ENCODE data around the gene AMMECR1L.
"Not testable (repeated sequence)": the region's sequence is repeated elsewhere in the genome, so short reads cannot be mapped to it uniquely, and the experiment has no call there.

The AMMECR1L gene

DNA sequence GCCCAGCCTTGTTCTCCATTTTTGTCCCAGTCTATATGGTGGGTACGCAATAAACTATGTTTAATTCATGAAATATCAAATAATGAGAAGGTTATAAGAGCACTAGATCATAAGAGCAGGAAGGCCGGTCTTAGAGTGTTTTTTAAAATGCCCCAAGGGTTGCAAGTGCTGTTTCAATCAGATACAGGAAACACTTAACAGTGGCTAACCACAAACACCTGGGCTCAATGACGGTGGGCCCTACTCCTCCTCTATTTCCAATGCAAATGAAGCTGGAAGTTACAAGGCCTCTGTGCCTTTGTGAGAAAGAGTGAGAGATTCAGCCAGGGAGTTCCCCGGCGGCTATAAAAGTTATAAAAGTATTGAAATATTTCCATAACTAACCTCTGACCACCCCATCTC lies 55.9 kb downstream of the AMMECR1L start:
- DNase-seq: no peak

DNA sequence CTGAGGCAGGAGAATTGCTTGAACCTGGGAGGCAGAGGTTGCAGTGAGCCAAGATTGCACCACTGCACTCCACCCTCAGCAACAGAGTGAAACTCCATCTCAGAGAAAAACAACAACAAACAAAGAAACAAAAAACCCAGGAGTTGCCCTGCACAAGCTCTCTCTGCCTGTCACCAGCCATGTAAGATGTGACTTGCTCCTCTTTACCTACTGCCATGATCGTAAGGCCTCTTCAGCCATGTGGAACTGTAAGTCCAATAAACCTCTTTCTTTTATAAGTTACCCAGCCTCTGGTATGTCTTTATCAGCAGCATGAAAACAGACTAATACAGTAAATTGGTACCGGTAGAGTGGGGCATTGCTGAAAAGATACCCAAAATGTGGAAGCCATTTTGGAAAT lies 59.0 kb downstream of the AMMECR1L start:
- not testable (repeated sequence) for DNase-seq

DNA sequence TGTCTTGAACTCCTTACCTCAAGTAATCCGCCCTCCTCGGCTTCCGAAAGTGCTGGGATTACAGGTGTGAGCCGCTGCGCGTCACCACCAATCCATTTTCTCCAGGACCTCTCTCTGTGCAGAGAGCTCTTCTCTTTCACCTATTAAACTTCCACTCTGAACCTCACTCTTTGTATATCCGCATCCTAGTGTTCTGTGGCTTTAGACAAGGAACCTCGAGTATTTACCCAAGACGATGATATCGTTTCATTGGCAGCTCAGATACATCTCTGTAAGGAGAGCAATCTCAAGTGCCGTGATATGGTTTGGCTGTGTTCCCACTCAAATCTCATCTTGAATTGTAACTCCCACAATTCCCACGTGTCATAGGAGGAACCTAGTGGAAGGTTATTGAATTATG lies 59.7 kb downstream of the AMMECR1L start:
- DNase-seq: no peak

DNA sequence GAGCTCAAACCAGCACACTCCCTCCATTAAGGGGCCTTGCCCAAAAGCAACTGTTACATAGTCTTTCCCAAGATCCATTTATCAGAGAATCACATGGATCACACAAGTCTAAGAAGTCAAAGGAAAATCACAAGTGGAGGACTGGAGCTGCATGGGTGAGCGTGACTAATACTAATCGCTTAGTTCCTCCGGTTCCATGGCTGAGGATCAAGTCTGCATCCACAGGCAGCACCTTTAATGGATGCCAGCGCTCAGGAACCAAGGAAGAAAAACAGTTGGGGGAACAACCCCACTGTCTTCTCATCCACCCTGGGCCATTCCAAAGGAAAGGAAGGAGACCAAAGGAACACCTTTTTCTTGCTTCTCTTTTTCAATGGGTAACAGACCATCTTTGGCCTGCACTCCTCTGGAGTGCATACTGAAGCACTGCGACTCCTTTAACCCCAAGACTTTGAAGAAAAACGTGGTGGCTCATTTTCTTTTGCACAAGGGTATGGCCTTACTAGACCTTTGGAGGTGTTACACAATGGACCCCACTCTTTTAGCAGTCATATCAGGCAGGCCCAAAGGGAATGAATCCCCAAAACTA lies 65.6 kb downstream of the AMMECR1L start:
- DNase-seq: no peak

DNA sequence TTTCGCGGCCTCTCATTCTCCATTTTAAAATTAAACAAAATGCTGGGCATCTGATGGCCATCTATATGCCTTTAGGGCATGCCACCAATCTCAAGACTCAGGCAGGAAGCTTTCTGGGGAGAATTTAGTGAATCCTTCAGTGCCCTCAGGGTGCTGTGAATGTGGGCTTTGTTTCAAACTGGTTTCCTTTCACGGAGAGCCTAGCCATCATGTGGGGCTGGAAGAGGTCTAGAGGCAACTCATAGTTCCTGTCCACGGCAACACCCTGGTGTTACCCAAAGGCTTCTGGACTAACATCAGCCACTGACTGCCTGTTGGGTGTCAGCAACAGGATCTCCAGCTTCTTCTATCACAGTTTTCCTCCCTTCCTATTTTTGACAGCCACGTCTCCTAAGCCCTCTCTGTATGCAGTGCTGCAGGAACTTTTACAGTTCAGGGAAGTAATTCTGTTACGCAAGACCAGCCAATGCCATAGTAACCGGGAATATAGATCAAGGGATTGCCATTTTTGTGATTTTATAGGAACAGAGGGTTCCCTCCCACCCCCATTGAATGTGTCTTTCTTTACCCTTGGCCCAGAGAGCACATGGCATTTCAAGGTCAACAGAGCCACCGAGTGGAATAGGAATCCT lies 66.8 kb downstream of the AMMECR1L start:
- no peak for DNase-seq

DNA sequence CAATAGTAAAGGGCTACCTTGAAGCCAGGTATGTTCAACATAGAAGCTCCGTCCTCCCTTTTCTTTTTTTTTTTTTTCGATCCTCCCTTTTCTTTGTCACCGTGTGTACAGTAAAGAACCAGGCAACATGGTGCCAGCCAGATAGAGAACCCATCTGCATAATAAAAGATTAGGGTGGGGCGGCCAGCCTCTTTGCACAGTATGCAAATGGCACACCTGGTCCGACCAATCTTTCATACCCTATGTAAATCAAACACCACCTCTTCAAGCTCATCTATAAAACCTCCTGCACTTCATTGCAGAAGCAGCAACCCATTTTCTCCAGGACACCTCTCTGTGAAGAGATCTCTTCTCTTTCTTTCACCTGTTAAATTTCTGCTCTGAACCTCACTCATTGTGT lies 67.5 kb downstream of the AMMECR1L start:
- no peak for DNase-seq

DNA sequence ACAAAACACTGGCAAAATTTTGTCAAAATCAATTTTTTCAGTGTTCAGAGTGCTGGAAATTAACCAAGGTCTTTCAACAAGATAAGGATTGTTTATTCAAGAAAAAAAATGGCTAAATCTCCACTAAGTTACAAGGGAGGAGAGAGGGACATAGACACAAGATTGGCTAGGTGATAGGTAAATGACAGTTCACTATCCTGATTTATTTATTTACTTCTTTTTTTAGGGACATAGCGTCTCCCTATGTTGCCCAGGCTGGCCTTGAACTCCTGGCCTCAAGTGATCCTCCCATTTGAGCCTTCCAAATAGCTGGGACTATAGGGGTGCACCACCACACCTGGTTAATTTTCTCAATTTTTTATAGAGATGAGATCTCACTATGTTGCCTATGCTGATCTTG lies 71.1 kb downstream of the AMMECR1L start:
- DNase-seq: no peak

DNA sequence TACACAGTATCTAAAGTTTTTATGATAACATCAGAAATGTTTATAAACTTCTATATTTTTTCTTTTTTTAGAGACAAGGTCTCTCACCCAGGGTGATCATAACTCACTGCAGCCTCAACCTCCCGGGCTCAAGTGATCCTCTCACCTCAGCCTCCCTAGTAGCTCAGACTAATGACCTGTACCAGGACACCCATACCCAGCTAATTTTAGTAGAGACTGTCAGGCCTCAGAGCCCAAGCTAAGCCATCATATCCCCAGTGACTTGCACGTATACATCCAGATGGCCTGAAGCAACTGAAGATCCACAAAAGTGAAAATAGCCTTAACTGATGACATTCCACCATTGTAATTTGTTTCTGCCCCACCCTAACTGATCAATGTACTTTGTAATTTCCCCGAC lies 73.3 kb downstream of the AMMECR1L start:
- not testable (repeated sequence) for DNase-seq
